Cardiac muscle cell (in vitro differentiated cells and primary cell): ENCODE data around the gene NIPBL. TPM values are rescaled to one million over a fixed set of nuclear protein-coding genes. Genes with fewer than 3 reads are reported as not detected.
"Not testable (repeated sequence)": the region's sequence is repeated elsewhere in the genome, so short reads cannot be mapped to it uniquely, and the experiment has no call there.

Experiments used
- DNase-seq, 2 donors: peaks; one replicate each; pipeline versions ENCODE4 v3.0.0 to v3.0.0-alpha.2; 2010 to 2017; ENCODE audit warnings: low read depth in 1 of 2, low spot score in 1 of 2
- H3K27ac ChIP-seq: fragments of 200-600 bp; sonication (generic); 2 replicates; pipeline ENCODE4 v1.5.1; 2016
- H3K27me3 ChIP-seq: fragments of 200-600 bp; sonication (generic); 2 replicates; pipeline ENCODE4 v1.6.0; 2016; ENCODE audit warnings: control low read depth
- H3K36me3 ChIP-seq: fragments of 200-600 bp; sonication (generic); 2 replicates; pipeline ENCODE4 v1.5.1; 2016; ENCODE audit warnings: control low read depth
- H3K4me1 ChIP-seq: fragments of 200-600 bp; sonication (generic); 2 replicates; pipeline ENCODE4 v1.8.1; 2017; ENCODE audit warnings: low read depth, mild to moderate bottlenecking, mixed run types
- H3K4me3 ChIP-seq: fragments of 200-600 bp; sonication (generic); 2 replicates; pipeline ENCODE4 v1.5.1; 2016; ENCODE audit warnings: mild to moderate bottlenecking
- H3K9me3 ChIP-seq: fragments of 200-600 bp; sonication (generic); 2 replicates; pipeline ENCODE4 v1.5.1; 2017; ENCODE audit warnings: low read depth, mild to moderate bottlenecking, control low read depth
- polyA plus RNA-seq: library from polyadenylated mRNA; unstranded; fragments of >200 nt; fragmentation: Nextera tagmentation; extraction: Ambion mirVana; gene quantifications from 2 replicates; pipeline ENCODE4 v1.2.1, GENCODE V29; 2016
- total RNA-seq: library from RNA; depleted of rRNA; stranded (reverse); fragments of >200 nt; gene quantifications from 2 replicates; pipeline ENCODE4 v1.2.3, GENCODE V29; 2016
- TF ChIP-seq, protein P1 (sequence below): IDR thresholded peaks from 2 replicates; pipeline ENCODE4 v1.5.1; 2012; ENCODE audit warnings: low read depth, mild to moderate bottlenecking, low read length

Gene NIPBL
- total and polyA plus RNA-seq, 2 experiments from 2014 or later, result 19.1 to 43.9 TPM

DNA sequence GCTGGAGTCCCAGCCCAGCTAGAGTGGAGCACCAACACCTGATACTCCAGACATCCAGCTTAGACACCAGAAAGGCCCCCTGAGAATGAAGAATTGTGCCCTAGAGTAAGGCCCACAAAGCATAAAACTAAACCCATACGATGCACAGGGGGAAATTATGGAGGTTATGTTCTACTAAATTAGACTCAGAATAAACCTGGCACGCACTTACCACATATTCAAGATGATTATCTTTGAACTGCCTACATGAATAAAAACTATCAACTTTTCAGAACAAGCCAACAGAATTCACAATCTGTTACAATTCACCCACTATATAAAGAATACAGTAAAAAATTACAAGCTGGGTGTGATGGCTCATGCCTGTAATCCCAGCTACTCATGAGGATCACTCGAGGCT, 204.1 kb downstream of the NIPBL start:
- Histone ChIP-seq H3K27me3 (no peaks in the 10 kb centered on the region), H3K9me3 (no peaks in the 10 kb centered on the region), H3K36me3 (peaks cover 4% of the 10 kb centered on the region), H3K4me1 (peaks cover 6% of the 10 kb centered on the region), H3K27ac (no peak overlapping the region), H3K4me3 (no peak overlapping the region)
- TF ChIP-seq, protein P1, sequence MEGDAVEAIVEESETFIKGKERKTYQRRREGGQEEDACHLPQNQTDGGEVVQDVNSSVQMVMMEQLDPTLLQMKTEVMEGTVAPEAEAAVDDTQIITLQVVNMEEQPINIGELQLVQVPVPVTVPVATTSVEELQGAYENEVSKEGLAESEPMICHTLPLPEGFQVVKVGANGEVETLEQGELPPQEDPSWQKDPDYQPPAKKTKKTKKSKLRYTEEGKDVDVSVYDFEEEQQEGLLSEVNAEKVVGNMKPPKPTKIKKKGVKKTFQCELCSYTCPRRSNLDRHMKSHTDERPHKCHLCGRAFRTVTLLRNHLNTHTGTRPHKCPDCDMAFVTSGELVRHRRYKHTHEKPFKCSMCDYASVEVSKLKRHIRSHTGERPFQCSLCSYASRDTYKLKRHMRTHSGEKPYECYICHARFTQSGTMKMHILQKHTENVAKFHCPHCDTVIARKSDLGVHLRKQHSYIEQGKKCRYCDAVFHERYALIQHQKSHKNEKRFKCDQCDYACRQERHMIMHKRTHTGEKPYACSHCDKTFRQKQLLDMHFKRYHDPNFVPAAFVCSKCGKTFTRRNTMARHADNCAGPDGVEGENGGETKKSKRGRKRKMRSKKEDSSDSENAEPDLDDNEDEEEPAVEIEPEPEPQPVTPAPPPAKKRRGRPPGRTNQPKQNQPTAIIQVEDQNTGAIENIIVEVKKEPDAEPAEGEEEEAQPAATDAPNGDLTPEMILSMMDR, result no peak
- no peak for DNase-seq

DNA sequence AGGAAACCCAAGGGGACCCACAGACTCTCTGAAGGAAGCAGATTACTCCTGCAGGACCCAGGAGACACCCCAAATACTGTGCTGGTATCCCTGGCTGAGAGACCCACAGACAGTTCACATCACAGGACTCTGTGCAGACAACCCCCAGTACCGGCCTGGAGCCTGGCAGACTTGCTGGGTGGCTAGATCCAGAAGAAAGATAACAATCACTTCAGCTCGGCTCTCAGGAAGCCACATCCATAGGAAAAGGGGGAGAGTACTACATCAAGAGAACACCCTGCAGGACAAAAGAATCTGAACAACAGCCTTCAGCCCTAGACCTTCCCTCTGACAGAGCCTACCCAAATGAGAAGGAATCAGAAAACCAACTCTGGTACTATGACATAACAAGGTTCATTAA, 206.4 kb downstream of the NIPBL start:
- H3K4me3 ChIP-seq, H3K9me3 ChIP-seq, H3K27ac ChIP-seq, DNase-seq, H3K27me3 ChIP-seq, H3K4me1 ChIP-seq, H3K36me3 ChIP-seq: not testable (repeated sequence)

DNA sequence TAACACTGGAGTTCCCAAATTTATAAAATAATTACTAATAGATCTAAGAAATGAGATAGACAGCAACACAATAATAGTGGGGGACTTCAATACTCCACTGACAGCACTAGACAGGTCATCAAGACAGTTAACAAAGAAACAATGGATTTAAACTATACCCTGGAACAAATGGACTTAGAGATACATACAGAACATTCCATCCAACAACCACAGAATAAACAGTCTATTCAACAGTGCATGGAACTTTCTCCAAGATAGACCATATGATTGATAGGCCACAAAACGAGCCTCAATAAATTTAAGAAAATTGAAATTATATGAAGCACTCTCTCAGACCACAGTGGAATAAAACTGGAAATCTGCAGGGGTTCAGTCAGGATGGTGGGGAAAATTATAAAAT, 209.5 kb downstream of the NIPBL start:
- not testable (repeated sequence) for H3K27ac ChIP-seq, DNase-seq, H3K27me3 ChIP-seq, H3K9me3 ChIP-seq, H3K4me3 ChIP-seq, H3K36me3 ChIP-seq
- H3K4me1 ChIP-seq, result peaks cover 20% of the 10 kb centered on the region

DNA sequence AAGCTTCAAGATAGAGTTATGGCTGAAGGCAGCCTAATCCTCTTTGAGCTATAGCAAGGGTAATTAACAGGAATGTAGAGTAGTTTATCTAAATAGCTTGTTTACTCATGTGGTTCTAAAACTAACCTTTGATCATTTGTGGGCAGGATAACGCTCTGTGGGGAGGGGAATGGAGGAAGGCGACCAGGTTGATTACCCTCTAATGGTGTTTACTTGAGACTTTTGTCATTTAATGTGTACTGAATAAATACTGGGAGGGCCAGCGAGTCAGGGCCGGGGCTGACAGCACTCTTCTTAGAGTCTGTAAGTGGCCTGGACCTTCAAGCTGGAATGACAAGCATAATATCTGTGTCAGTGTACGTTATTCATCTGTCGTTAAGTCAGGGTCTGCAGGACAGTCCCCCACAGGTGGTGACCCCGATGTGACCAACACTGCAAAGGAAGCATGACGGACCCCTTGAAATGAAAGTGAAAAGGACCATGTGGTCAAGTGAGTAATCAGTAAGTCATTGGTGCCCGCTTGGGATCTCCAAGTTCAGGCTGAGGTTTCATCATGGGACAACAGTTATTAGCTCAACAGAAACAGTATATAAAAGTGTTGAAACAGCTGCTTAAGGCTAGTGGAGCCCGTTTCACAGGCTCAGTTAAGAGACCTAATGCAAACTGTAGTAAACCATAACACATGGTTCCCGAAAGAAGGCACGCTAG, 210.1 kb downstream of the NIPBL start:
- Histone ChIP-seq H3K4me3 (no peak overlapping the region), H3K27ac (no peak overlapping the region), H3K27me3 (no peaks in the 10 kb centered on the region), H3K4me1 (peaks cover 20% of the 10 kb centered on the region), H3K9me3 (no peaks in the 10 kb centered on the region), H3K36me3 (no peaks in the 10 kb centered on the region)
- TF ChIP-seq, protein P1, result no peak
- DNase-seq, result peak in 1 of 2 donors; percentile 38

DNA sequence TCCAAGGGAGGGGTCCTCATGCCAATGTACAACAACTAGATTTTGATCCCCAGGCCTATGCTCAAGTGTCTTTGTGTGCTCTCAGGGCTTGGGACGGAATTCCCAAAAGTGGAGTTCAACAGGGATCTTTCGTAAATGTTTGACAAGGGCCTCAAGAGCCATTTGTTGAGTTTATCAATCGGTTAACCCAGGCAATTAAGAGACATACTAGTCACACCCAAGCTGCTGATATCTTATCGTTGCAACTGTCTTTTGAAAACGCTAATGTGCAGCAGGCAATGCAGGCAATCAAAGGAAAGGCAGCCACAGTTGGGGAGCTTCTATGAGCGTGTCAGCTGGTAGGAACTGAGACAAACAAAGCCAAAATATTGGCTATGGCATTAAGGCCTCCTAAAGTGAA, 211.4 kb downstream of the NIPBL start:
- no peaks in the 10 kb centered on the region for H3K36me3 ChIP-seq
- no peak for DNase-seq
- H3K9me3 ChIP-seq, result no peaks in the 10 kb centered on the region
- peaks cover 17% of the 10 kb centered on the region for H3K4me1 ChIP-seq
- no peaks in the 10 kb centered on the region for H3K27me3 ChIP-seq
- no peak overlapping the region for H3K27ac ChIP-seq
- TF ChIP-seq, protein P1, result no peak
- H3K4me3 ChIP-seq, result no peak overlapping the region

DNA sequence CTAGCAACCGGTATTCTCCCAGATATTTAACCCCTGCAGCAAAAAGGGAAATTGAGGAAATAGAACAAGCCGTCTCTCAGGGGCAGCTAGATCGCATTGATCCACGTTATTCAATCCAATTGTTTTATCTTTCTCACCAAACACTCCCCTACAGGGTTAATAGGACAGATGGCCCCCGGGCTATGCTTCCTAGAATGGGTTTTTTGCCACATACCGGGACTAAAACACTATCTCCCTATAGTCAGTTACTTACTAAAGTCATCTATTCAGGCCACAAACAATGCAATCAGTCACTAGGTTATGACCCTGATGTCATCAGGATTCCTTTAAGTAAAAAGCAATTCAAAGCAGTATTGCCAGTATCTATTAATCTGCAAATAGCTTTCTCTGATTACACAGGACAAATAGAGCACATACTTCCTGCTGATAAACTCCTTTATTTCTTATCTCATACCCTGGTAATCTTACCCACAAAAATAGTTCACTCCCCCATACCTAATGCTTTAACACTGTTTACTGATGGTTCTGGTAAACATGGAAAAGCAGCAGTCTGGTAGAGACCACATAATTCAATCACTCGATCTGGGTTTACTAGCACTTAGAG, 213.7 kb downstream of the NIPBL start:
- Histone ChIP-seq H3K4me1 (peaks cover 15% of the 10 kb centered on the region), H3K9me3 (no peaks in the 10 kb centered on the region), H3K27ac (peak overlapping the region; percentile 2), H3K4me3 (no peak overlapping the region), H3K36me3 (no peaks in the 10 kb centered on the region), H3K27me3 (no peaks in the 10 kb centered on the region)
- TF ChIP-seq, protein P1, result no peak
- DNase-seq, result no peak
